ENCODE measurements around the gene JMY.

Gene JMY

DNA sequence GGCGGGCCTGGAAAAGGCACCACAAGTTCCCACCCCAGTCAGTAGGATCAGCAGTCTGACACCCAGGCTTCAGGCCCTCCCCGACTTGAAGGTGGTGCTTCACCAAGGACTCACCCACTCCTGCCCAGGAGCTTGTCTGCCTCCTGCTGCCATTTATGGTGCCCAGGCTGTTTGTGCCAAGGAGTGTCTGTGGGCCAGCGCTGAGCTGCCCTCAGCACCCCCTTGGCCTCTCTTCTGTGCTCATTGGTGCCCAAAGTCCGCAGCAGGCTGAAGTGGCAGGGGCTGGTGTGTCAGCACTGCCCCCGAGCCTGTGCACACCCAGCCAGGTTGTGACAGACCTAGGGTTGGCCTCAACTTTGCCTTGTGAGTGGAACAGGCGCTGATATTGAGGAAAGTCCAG is 23.5 kb downstream of the JMY start:
- DNase-seq (no peak), ATAC-seq (ENCODE audit: insufficient read depth, low read depth) (no peak)
- no peak overlapping the region for H3K27ac ChIP-seq (ENCODE audit: low read length)
- H3K79me2 ChIP-seq (ENCODE audit: insufficient read depth, low read length) = peaks cover 26% of the 10 kb centered on the region; the same call in 1 of the 2 replicates
- peaks cover 6% of the 10 kb centered on the region; the same call in 1 of the 2 replicates for H3K36me3 ChIP-seq (ENCODE audit: insufficient read depth, low read length)
- H2AFZ ChIP-seq (ENCODE audit: low read depth, low read length) = no peak overlapping the region
- no peak overlapping the region for H3K4me3 ChIP-seq (ENCODE audit: low read depth in 1 of 2, low read length in 2 of 2)
- no peaks in the 10 kb centered on the region for H3K9me3 ChIP-seq (ENCODE audit: insufficient read depth, low read length, severe bottlenecking)
- peaks cover 12% of the 10 kb centered on the region; the same call in 1 of the 2 replicates for H4K20me1 ChIP-seq (ENCODE audit: insufficient read depth, low read length)
- H3K9ac ChIP-seq (ENCODE audit: low read depth, low read length) = no peak overlapping the region
- peaks cover 5% of the 10 kb centered on the region; the same call in 1 of the 2 replicates for H3K4me1 ChIP-seq (ENCODE audit: insufficient read depth, low read length)
- no peak for TF ChIP-seq EZH2 (IDR thresholded peaks at IDR 0.05; ENCODE audit: borderline replicate concordance, low read depth, low read length, severe bottlenecking)
- TF ChIP-seq CTCF (IDR thresholded peaks at IDR 0.05; ENCODE audit: borderline replicate concordance, extremely low read depth, low read length, poor library complexity, severe bottlenecking) = no peak
- no peak overlapping the region for H3K4me2 ChIP-seq (ENCODE audit: insufficient read depth, low read length)
- H3K27me3 ChIP-seq (ENCODE audit: insufficient read depth, low read length, poor library complexity) = no peaks in the 10 kb centered on the region

DNA sequence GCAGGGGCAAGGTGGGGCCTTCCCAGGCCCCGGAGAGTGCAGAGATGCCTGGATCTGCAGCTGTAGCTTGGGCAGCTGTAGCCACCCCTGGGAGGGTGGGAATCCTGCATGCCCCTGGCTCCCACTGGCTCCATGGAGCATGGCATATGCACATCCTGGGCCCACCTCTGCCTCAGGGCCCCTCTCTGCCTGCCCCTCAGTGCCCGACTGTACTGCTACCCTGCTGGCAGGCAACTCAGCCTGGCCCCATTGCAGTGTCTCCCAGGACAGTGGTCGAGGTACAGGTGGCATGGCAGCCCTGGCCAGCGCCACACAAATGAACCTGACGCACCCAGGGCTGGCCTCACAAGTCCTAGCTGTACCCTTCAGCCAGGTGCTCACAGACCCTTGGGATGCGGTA is 23.9 kb downstream of the JMY start:
- Histone ChIP-seq H3K4me3 (ENCODE audit: low read depth in 1 of 2, low read length in 2 of 2) (no peak overlapping the region), H3K27me3 (ENCODE audit: insufficient read depth, low read length, poor library complexity) (no peaks in the 10 kb centered on the region), H3K27ac (ENCODE audit: low read length) (no peak overlapping the region), H3K36me3 (ENCODE audit: insufficient read depth, low read length) (peaks cover 6% of the 10 kb centered on the region; the same call in 1 of the 2 replicates), H3K4me2 (ENCODE audit: insufficient read depth, low read length) (no peak overlapping the region), H3K79me2 (ENCODE audit: insufficient read depth, low read length) (peaks cover 26% of the 10 kb centered on the region; the same call in 1 of the 2 replicates), H3K4me1 (ENCODE audit: insufficient read depth, low read length) (peaks cover 5% of the 10 kb centered on the region; the same call in 1 of the 2 replicates), H3K9ac (ENCODE audit: low read depth, low read length) (no peak overlapping the region), H2AFZ (ENCODE audit: low read depth, low read length) (no peak overlapping the region), H4K20me1 (ENCODE audit: insufficient read depth, low read length) (peaks cover 12% of the 10 kb centered on the region; the same call in 1 of the 2 replicates), H3K9me3 (ENCODE audit: insufficient read depth, low read length, severe bottlenecking) (no peaks in the 10 kb centered on the region)
- no peak for DNase-seq
- TF ChIP-seq EZH2 (IDR thresholded peaks at IDR 0.05; ENCODE audit: borderline replicate concordance, low read depth, low read length, severe bottlenecking) (no peak), CTCF (IDR thresholded peaks at IDR 0.05; ENCODE audit: borderline replicate concordance, extremely low read depth, low read length, poor library complexity, severe bottlenecking) (no peak)
- no peak for ATAC-seq (ENCODE audit: insufficient read depth, low read depth)

DNA sequence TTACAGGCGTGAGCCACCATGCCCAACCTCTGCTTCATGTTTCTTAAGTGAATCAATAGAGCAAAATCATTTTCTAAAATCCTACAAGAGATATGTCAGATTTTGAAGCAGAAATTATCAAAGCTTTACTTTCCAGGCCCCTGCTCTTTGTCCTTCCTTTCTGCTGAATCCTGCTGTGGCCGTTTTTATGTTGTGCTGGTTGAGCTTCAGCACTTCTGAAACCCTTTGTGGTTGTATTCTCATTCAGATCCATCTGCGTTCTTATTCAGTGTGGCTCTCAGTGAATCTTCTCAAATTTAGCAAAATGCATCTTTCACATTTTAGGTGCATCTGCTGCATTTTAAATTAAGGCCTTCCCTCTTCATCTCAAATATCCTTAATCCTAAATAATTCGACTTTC is 26.0 kb downstream of the JMY start:
- peaks cover 11% of the 10 kb centered on the region; the same call in 1 of the 2 replicates for H3K79me2 ChIP-seq (ENCODE audit: insufficient read depth, low read length)
- H3K9ac ChIP-seq (ENCODE audit: low read depth, low read length) = no peak overlapping the region
- no peak for DNase-seq
- H3K27me3 ChIP-seq (ENCODE audit: insufficient read depth, low read length, poor library complexity) = no peaks in the 10 kb centered on the region
- H3K4me3 ChIP-seq (ENCODE audit: low read depth in 1 of 2, low read length in 2 of 2) = no peak overlapping the region
- H3K4me1 ChIP-seq (ENCODE audit: insufficient read depth, low read length) = peaks cover 5% of the 10 kb centered on the region; the same call in 1 of the 2 replicates
- H4K20me1 ChIP-seq (ENCODE audit: insufficient read depth, low read length) = peaks cover 6% of the 10 kb centered on the region; the same call in 1 of the 2 replicates
- peaks cover 6% of the 10 kb centered on the region; the same call in 1 of the 2 replicates for H3K36me3 ChIP-seq (ENCODE audit: insufficient read depth, low read length)
- TF ChIP-seq EZH2 (IDR thresholded peaks at IDR 0.05; ENCODE audit: borderline replicate concordance, low read depth, low read length, severe bottlenecking) (no peak), CTCF (IDR thresholded peaks at IDR 0.05; ENCODE audit: borderline replicate concordance, extremely low read depth, low read length, poor library complexity, severe bottlenecking) (no peak)
- H3K9me3 ChIP-seq (ENCODE audit: insufficient read depth, low read length, severe bottlenecking) = no peaks in the 10 kb centered on the region
- no peak overlapping the region for H2AFZ ChIP-seq (ENCODE audit: low read depth, low read length)
- H3K27ac ChIP-seq (ENCODE audit: low read length) = no peak overlapping the region
- ATAC-seq (ENCODE audit: insufficient read depth, low read depth) = no peak
- H3K4me2 ChIP-seq (ENCODE audit: insufficient read depth, low read length) = no peak overlapping the region
